PC-9 (cell line): ENCODE data around the gene SLC25A45. TPM values are rescaled to one million over a fixed set of nuclear protein-coding genes. Genes with fewer than 3 reads are reported as not detected.

Experiments
- BruUV-seq: library from RNA; stranded (reverse); fragments of 400-500 nt; replicated peaks from 2 replicates; lab custom pipeline; 2021; lab: Mats Ljungman, UMichigan
- CTCF ChIA-PET: fragments of 300-600 bp; sonication (Branson Sonifier 250); formaldehyde crosslinking; loops from one replicate; lab custom pipeline; 2022; ENCODE audit warnings: antibody characterized with exemption; lab: Charles Lee
- POLR2A ChIA-PET: fragments of 300-600 bp; sonication (Branson Sonifier 250); formaldehyde crosslinking; loops from one replicate; lab custom pipeline; 2022; ENCODE audit warnings: antibody characterized with exemption; ENCODE audit not compliant: unreplicated experiment; lab: Charles Lee
- DNase-seq, 2 experiments: peaks; one replicate each; pipeline versions ENCODE4 v3.0.0 to v3.0.0-alpha.2; 2015 to 2022; ENCODE audit warnings: mixed read lengths in 1 of 2
- H2AFZ ChIP-seq: fragments of 200-600 bp; sonication (generic); 2 replicates; pipeline ENCODE4 v1.8.1; 2017; ENCODE audit warnings: antibody characterized with exemption
- H3F3A ChIP-seq: fragments of 200-600 bp; sonication (generic); 2 replicates; pipeline ENCODE4 v1.8.1; 2017; ENCODE audit warnings: antibody characterized with exemption, mild to moderate bottlenecking, low read depth; ENCODE audit not compliant: insufficient read depth
- H3K27ac ChIP-seq: fragments of 200-600 bp; sonication (generic); 2 replicates; pipeline ENCODE4 v1.6.1; 2016; ENCODE audit warnings: mixed run types
- H3K27me3 ChIP-seq: fragments of 200-600 bp; sonication (generic); 2 replicates; pipeline ENCODE4 v1.6.1; 2016; ENCODE audit warnings: low read depth, mixed run types; ENCODE audit not compliant: insufficient read depth
- H3K36me3 ChIP-seq: fragments of 200-600 bp; sonication (generic); 2 replicates; pipeline ENCODE4 v1.6.1; 2016; ENCODE audit warnings: low read depth, mixed run types
- H3K4me1 ChIP-seq: fragments of 200-600 bp; sonication (generic); replicated peaks from 2 replicates; pipeline ENCODE4 v1.6.1; 2016; ENCODE audit warnings: mixed run types; ENCODE audit not compliant: insufficient read depth
- H3K4me2 ChIP-seq: fragments of 200-600 bp; sonication (generic); 2 replicates; pipeline ENCODE4 v1.6.1; 2017; ENCODE audit warnings: mixed run types
- H3K4me3 ChIP-seq: fragments of 200-600 bp; sonication (generic); 2 replicates; pipeline ENCODE4 v1.6.1; 2016; ENCODE audit warnings: mixed run types
- H3K79me2 ChIP-seq: fragments of 200-600 bp; sonication (generic); 2 replicates; pipeline ENCODE4 v1.6.1; 2017; ENCODE audit warnings: low read depth, mixed run types
- H3K9me2 ChIP-seq: fragments of 200-600 bp; sonication (generic); 2 replicates; pipeline ENCODE4 v1.8.1; 2017; ENCODE audit warnings: mild to moderate bottlenecking; ENCODE audit not compliant: insufficient read depth
- H3K9me3 ChIP-seq: fragments of 200-600 bp; sonication (generic); 2 replicates; pipeline ENCODE4 v1.8.1; 2016; ENCODE audit warnings: low read depth; ENCODE audit not compliant: insufficient read depth
- H4K20me1 ChIP-seq: fragments of 200-600 bp; sonication (generic); 2 replicates; pipeline ENCODE4 v1.8.1; 2017; ENCODE audit not compliant: insufficient read depth
- CTCF ChIP-seq: fragments of 200-600 bp; sonication (generic); conservative IDR thresholded peaks from 2 replicates; pipeline ENCODE4 v1.6.1; 2017; ENCODE audit warnings: mixed run types, antibody characterized with exemption, mild to moderate bottlenecking, moderate library complexity
- EZH2 ChIP-seq: fragments of 200-600 bp; sonication (generic); IDR thresholded peaks from 2 replicates; pipeline ENCODE4 v1.8.0; 2017; ENCODE audit warnings: antibody characterized with exemption, low read depth
- intact Hi-C: fragments of 100-400 bp; cut with micrococcal nuclease; formaldehyde crosslinking; loops from one replicate; pipeline ENCODE4 v1.10.0; 2022; ENCODE audit not compliant: unreplicated experiment
- total RNA-seq: library from RNA; stranded (reverse); gene quantifications from 2 replicates; pipeline ENCODE4 v1.2.3, GENCODE V29; 2021

SLC25A45 gene
- total RNA-seq, 1 experiment from 2014 or later, result 9.8 TPM

DNA sequence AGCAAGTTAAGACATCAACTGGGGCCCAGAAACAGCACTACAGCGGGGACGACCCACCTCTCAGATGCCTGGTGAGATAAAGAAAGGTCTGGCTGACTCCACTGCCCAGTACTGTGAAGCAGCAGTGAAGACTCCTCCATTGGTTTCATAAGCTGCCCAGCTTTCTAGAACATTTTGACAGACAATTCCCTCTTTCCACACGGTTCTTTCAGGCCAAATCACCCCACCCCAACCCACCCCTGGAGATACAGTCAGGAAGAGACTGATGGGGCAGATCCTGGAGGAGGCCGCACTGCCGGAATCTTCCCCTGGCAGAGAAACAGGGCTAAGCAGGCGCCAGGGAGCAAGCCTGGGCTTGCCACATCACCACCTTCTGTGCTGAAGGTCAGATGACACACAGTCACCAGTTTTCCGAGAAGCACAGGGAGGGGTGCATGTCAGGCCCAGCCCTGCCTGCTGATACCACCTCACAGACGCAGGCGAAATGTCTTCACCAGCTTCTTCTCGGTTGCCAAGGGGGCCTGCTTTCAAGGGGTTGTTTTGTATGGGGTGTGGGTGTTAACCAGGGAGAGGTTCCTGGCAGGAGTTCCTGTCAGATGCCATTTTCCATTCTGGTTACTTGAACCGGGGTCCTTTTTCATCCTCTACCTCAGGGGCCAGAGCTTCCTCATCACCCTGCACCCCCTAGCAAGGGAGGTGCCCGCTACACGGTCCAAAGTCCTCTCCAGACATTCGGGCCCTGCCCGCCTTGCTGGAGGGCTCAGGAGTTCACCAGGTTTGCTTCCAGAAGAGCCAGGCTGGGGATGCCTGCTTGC lies 38.7 kb upstream of the SLC25A45 start:
- no peaks in the 10 kb centered on the region for H3K27me3 ChIP-seq
- peaks cover 32% of the 10 kb centered on the region for H3K36me3 ChIP-seq
- intact Hi-C loops, result loop anchor here (2.0 to 5.0 kb wide), 3 partner anchors 78 to 151 kb away; partner anchors contain the start of genes FAM89B, LTBP3, MALAT1 and ZNRD2
- H3K9me2 ChIP-seq, result no peaks in the 10 kb centered on the region
- no TSS peak for BruUV-seq
- peak overlapping the region; percentile 99 for H3K4me2 ChIP-seq
- H3F3A ChIP-seq, result peaks cover 72% of the 10 kb centered on the region
- H3K9me3 ChIP-seq, result no peaks in the 10 kb centered on the region
- peaks cover 71% of the 10 kb centered on the region for H3K79me2 ChIP-seq
- H4K20me1 ChIP-seq, result peaks cover 35% of the 10 kb centered on the region
- peaks cover 52% of the 10 kb centered on the region for H3K4me1 ChIP-seq
- peak overlapping the region; percentile 90 for H3K4me3 ChIP-seq
- DNase-seq, result peak; percentile 95
- ChIA-PET POLR2A (interaction anchor here (0.5 to 3.2 kb wide), 24 partner anchors 16 to 527 kb away, joined by 3 to 27 read pairs (median 6); partner anchors contain the start of genes MALAT1 and PCNX3), CTCF (no interaction called here)
- peak overlapping the region; percentile 100 for H3K27ac ChIP-seq
- H2AFZ ChIP-seq, result no peak overlapping the region
- TF ChIP-seq EZH2 (no peak), CTCF (0 out of 2 replicates have a peak, but pooled peaks have one; percentile 23)

GRCh38 chr11:65420506-65420905 lies 38.1 kb upstream of the SLC25A45 start:
- CTCF ChIA-PET, result interaction anchor here (0.6 kb wide), 1 partner anchor 48 kb away, joined by 3 read pairs; no protein-coding TSS in a partner anchor
- Histone ChIP-seq H3K4me3 (peak overlapping the region; percentile 90), H3K4me2 (peak overlapping the region; percentile 99), H3K9me3 (no peaks in the 10 kb centered on the region), H3K9me2 (no peaks in the 10 kb centered on the region), H3K36me3 (peaks cover 25% of the 10 kb centered on the region), H2AFZ (no peak overlapping the region), H3F3A (peaks cover 70% of the 10 kb centered on the region), H3K27ac (peak overlapping the region; percentile 100), H4K20me1 (peaks cover 28% of the 10 kb centered on the region), H3K27me3 (no peaks in the 10 kb centered on the region), H3K4me1 (peaks cover 57% of the 10 kb centered on the region), H3K79me2 (peaks cover 64% of the 10 kb centered on the region)
- BruUV-seq, result no TSS peak
- no peak for TF ChIP-seq EZH2
- TF ChIP-seq CTCF, result no peak
- intact Hi-C loops, result loop anchor here (2.0 to 5.0 kb wide), 3 partner anchors 78 to 152 kb away; partner anchors contain the start of genes FAM89B, LTBP3, MALAT1 and ZNRD2
- DNase-seq, result no peak
- POLR2A ChIA-PET, result interaction anchor here (0.6 to 3.2 kb wide), 18 partner anchors 12 to 526 kb away, joined by 3 to 97 read pairs (median 8); partner anchors contain the start of gene MALAT1

DNA sequence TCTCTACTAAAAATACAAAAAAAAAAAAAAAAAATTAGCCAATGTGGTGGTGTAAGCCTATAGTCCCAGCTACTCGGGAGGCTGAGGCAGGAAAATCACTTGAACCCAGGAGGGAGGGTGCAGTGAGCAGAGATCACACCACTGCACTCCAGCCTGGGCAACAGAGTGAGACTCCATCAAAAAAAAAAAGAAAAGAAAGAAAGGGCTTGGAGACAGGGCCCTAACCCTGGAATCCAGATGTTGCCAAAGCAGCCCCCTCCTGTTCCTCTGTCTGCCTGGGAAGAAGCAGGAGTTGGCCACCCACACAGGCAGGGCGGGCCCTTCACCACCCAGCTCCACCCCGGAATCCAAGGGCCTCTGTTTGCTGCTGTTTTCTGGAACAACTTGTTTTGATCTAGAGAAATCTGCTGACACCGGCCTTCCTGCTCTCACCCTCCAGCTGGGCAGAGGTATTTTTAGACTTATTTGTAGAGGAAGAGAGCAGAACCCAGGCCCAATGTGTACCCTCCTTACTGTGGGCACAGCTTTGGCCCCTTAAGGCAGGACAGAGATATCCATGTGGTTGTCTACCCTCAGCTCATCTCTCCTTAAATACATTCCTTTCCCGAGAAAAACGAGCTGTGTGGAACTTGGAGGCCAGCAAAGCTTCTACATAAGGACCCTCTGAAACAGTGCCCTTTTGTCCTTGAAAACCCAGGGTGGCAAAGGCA lies 37.5 kb upstream of the SLC25A45 start:
- peaks cover 58% of the 10 kb centered on the region for H3K79me2 ChIP-seq

More for the DNA sequence above, 37.5 kb upstream of the SLC25A45 start:
- H4K20me1 ChIP-seq, result peaks cover 22% of the 10 kb centered on the region
- no TSS peak for BruUV-seq
- H2AFZ ChIP-seq, result no peak overlapping the region
- no peaks in the 10 kb centered on the region for H3K9me2 ChIP-seq
- intact Hi-C loops, result loop anchor here (2.0 to 5.0 kb wide), 5 partner anchors 13 to 152 kb away; partner anchors contain the start of genes FAM89B, LTBP3, MALAT1 and ZNRD2
- ChIA-PET CTCF (interaction anchor here (0.6 to 1.7 kb wide), 3 partner anchors 49 to 195 kb away, joined by 3 to 4 read pairs (median 3); no protein-coding TSS in a partner anchor), POLR2A (interaction anchor here (0.6 to 3.2 kb wide), 22 partner anchors 13 to 525 kb away, joined by 3 to 97 read pairs (median 6); partner anchors contain the start of gene MALAT1)
- H3K27ac ChIP-seq, result peak overlapping the region; percentile 100
- H3K36me3 ChIP-seq, result peaks cover 19% of the 10 kb centered on the region
- H3K4me1 ChIP-seq, result peaks cover 57% of the 10 kb centered on the region
- H3F3A ChIP-seq, result peaks cover 70% of the 10 kb centered on the region
- peak overlapping the region; percentile 59; the same call in 1 of the 2 replicates for H3K4me3 ChIP-seq
- H3K9me3 ChIP-seq, result no peaks in the 10 kb centered on the region
- no peaks in the 10 kb centered on the region for H3K27me3 ChIP-seq
- peak; percentile 93 to 94 for DNase-seq
- peak overlapping the region; percentile 99 for H3K4me2 ChIP-seq
- TF ChIP-seq CTCF, result no peak
- TF ChIP-seq EZH2, result no peak
